ENCODE data around the gene SDC3.
"Not testable (repeated sequence)": the region's sequence is repeated elsewhere in the genome, so short reads cannot be mapped to it uniquely, and the experiment has no call there.

Gene SDC3

GRCh38 chr1:30875197-30875596 lies 33.4 kb downstream of the SDC3 start:
- no peak overlapping the region for H3K4me3 ChIP-seq (ENCODE audit: insufficient read depth, low read depth, low read length)
- H3K27me3 ChIP-seq (ENCODE audit: control insufficient read depth, insufficient read depth, low read length, poor library complexity, severe bottlenecking): no peaks in the 10 kb centered on the region
- 93 to 95% methylated on average over 6 of the region's 6 CpGs for WGBS, 2 experiments
- H3K4me1 ChIP-seq (ENCODE audit: control insufficient read depth, insufficient read depth, low read length): peaks cover 14% of the 10 kb centered on the region
- H3K27ac ChIP-seq (ENCODE audit: insufficient read depth, low read depth, low read length, poor library complexity, severe bottlenecking): no peak overlapping the region
- H3K36me3 ChIP-seq (ENCODE audit: control insufficient read depth, insufficient read depth, low read length): peaks cover 30% of the 10 kb centered on the region
- no peaks in the 10 kb centered on the region for H3K9me3 ChIP-seq (ENCODE audit: control insufficient read depth, low read length)

- no peaks in the 10 kb centered on the region for H3K27me3 ChIP-seq (ENCODE audit: control insufficient read depth, insufficient read depth, low read length, poor library complexity, severe bottlenecking)
- no peaks in the 10 kb centered on the region for H3K9me3 ChIP-seq (ENCODE audit: control insufficient read depth, low read length)
- H3K4me3 ChIP-seq (ENCODE audit: insufficient read depth, low read depth, low read length): no peak overlapping the region
- no peak overlapping the region for H3K27ac ChIP-seq (ENCODE audit: insufficient read depth, low read depth, low read length, poor library complexity, severe bottlenecking)
- peaks cover 4% of the 10 kb centered on the region for H3K4me1 ChIP-seq (ENCODE audit: control insufficient read depth, insufficient read depth, low read length)
- WGBS, 2 experiments: 92 to 97% methylated on average over 11 of the region's 11 CpGs
- peaks cover 30% of the 10 kb centered on the region for H3K36me3 ChIP-seq (ENCODE audit: control insufficient read depth, insufficient read depth, low read length)
Observed at GRCh38 chr1:30874176-30874575, 34.4 kb downstream of the SDC3 start.

- no peaks in the 10 kb centered on the region for H3K4me1 ChIP-seq (ENCODE audit: control insufficient read depth, insufficient read depth, low read length)
- 92 to 95% methylated on average over 4 of the region's 4 CpGs for WGBS, 2 experiments
- H3K9me3 ChIP-seq (ENCODE audit: control insufficient read depth, low read length): no peaks in the 10 kb centered on the region
- peaks cover 30% of the 10 kb centered on the region for H3K36me3 ChIP-seq (ENCODE audit: control insufficient read depth, insufficient read depth, low read length)
- no peak overlapping the region for H3K4me3 ChIP-seq (ENCODE audit: insufficient read depth, low read depth, low read length)
- no peaks in the 10 kb centered on the region for H3K27me3 ChIP-seq (ENCODE audit: control insufficient read depth, insufficient read depth, low read length, poor library complexity, severe bottlenecking)
- no peak overlapping the region for H3K27ac ChIP-seq (ENCODE audit: insufficient read depth, low read depth, low read length, poor library complexity, severe bottlenecking)
Observed at GRCh38 chr1:30872948-30873263, 35.7 kb downstream of the SDC3 start.

GRCh38 chr1:30872033-30872947 lies 36.3 kb downstream of the SDC3 start:
- H3K36me3 ChIP-seq (ENCODE audit: control insufficient read depth, insufficient read depth, low read length): peaks cover 30% of the 10 kb centered on the region
- H3K4me1 ChIP-seq (ENCODE audit: control insufficient read depth, insufficient read depth, low read length): no peaks in the 10 kb centered on the region
- 84% methylated on average over 9 of the region's 9 CpGs for WGBS, 2 experiments
- no peak overlapping the region for H3K4me3 ChIP-seq (ENCODE audit: insufficient read depth, low read depth, low read length)
- H3K27me3 ChIP-seq (ENCODE audit: control insufficient read depth, insufficient read depth, low read length, poor library complexity, severe bottlenecking): no peaks in the 10 kb centered on the region
- H3K9me3 ChIP-seq (ENCODE audit: control insufficient read depth, low read length): no peaks in the 10 kb centered on the region
- H3K27ac ChIP-seq (ENCODE audit: insufficient read depth, low read depth, low read length, poor library complexity, severe bottlenecking): no peak overlapping the region

GRCh38 chr1:30871276-30871871 lies 37.2 kb downstream of the SDC3 start:
- H3K4me3 ChIP-seq (ENCODE audit: insufficient read depth, low read depth, low read length): no peak overlapping the region
- H3K4me1 ChIP-seq (ENCODE audit: control insufficient read depth, insufficient read depth, low read length): no peaks in the 10 kb centered on the region
- no peaks in the 10 kb centered on the region for H3K27me3 ChIP-seq (ENCODE audit: control insufficient read depth, insufficient read depth, low read length, poor library complexity, severe bottlenecking)
- 82% methylated on average over 6 of the region's 6 CpGs for WGBS, 2 experiments
- H3K27ac ChIP-seq (ENCODE audit: insufficient read depth, low read depth, low read length, poor library complexity, severe bottlenecking): no peak overlapping the region
- peaks cover 30% of the 10 kb centered on the region for H3K36me3 ChIP-seq (ENCODE audit: control insufficient read depth, insufficient read depth, low read length)
- H3K9me3 ChIP-seq (ENCODE audit: control insufficient read depth, low read length): no peaks in the 10 kb centered on the region

GRCh38 chr1:30870656-30871055 lies 37.9 kb downstream of the SDC3 start:
- Histone ChIP-seq H3K27me3 (ENCODE audit: control insufficient read depth, insufficient read depth, low read length, poor library complexity, severe bottlenecking) (no peaks in the 10 kb centered on the region), H3K27ac (ENCODE audit: insufficient read depth, low read depth, low read length, poor library complexity, severe bottlenecking) (no peak overlapping the region), H3K9me3 (ENCODE audit: control insufficient read depth, low read length) (no peaks in the 10 kb centered on the region), H3K4me3 (ENCODE audit: insufficient read depth, low read depth, low read length) (no peak overlapping the region), H3K4me1 (ENCODE audit: control insufficient read depth, insufficient read depth, low read length) (peaks cover 2% of the 10 kb centered on the region), H3K36me3 (ENCODE audit: control insufficient read depth, insufficient read depth, low read length) (peaks cover 30% of the 10 kb centered on the region)
- WGBS, 2 experiments: 89 to 91% methylated on average over 4 of the region's 4 CpGs

- no peak overlapping the region for H3K4me3 ChIP-seq (ENCODE audit: insufficient read depth, low read depth, low read length)
- no peaks in the 10 kb centered on the region for H3K9me3 ChIP-seq (ENCODE audit: control insufficient read depth, low read length)
- H3K27ac ChIP-seq (ENCODE audit: insufficient read depth, low read depth, low read length, poor library complexity, severe bottlenecking): no peak overlapping the region
- peaks cover 2% of the 10 kb centered on the region for H3K4me1 ChIP-seq (ENCODE audit: control insufficient read depth, insufficient read depth, low read length)
- 85% methylated on average over 3 of the region's 3 CpGs for WGBS, 2 experiments
- H3K27me3 ChIP-seq (ENCODE audit: control insufficient read depth, insufficient read depth, low read length, poor library complexity, severe bottlenecking): no peaks in the 10 kb centered on the region
- peaks cover 30% of the 10 kb centered on the region for H3K36me3 ChIP-seq (ENCODE audit: control insufficient read depth, insufficient read depth, low read length)
Observed at GRCh38 chr1:30870035-30870434, 38.5 kb downstream of the SDC3 start.

- WGBS, 2 experiments: 93 to 96% methylated on average over 13 of the region's 13 CpGs
- H3K9me3 ChIP-seq (ENCODE audit: control insufficient read depth, low read length): no peaks in the 10 kb centered on the region
Observed at GRCh38 chr1:30868833-30869435, 39.6 kb downstream of the SDC3 start.

GRCh38 chr1:30868057-30868456 lies 40.5 kb downstream of the SDC3 start:
- peaks cover 11% of the 10 kb centered on the region for H3K36me3 ChIP-seq (ENCODE audit: control insufficient read depth, insufficient read depth, low read length)
- not testable (repeated sequence) for H3K27me3 ChIP-seq (ENCODE audit: control insufficient read depth, insufficient read depth, low read length, poor library complexity, severe bottlenecking); H3K4me3 ChIP-seq (ENCODE audit: insufficient read depth, low read depth, low read length); H3K9me3 ChIP-seq (ENCODE audit: control insufficient read depth, low read length); H3K27ac ChIP-seq (ENCODE audit: insufficient read depth, low read depth, low read length, poor library complexity, severe bottlenecking); H3K4me1 ChIP-seq (ENCODE audit: control insufficient read depth, insufficient read depth, low read length)
- WGBS, 2 experiments: 91 to 92% methylated on average over 4 of the region's 4 CpGs

More at GRCh38 chr1:30868833-30869435, 39.6 kb downstream of the SDC3 start:
- H3K4me3 ChIP-seq (ENCODE audit: insufficient read depth, low read depth, low read length): no peak overlapping the region
- H3K27me3 ChIP-seq (ENCODE audit: control insufficient read depth, insufficient read depth, low read length, poor library complexity, severe bottlenecking): no peaks in the 10 kb centered on the region
- H3K4me1 ChIP-seq (ENCODE audit: control insufficient read depth, insufficient read depth, low read length): peaks cover 2% of the 10 kb centered on the region
- H3K36me3 ChIP-seq (ENCODE audit: control insufficient read depth, insufficient read depth, low read length): peaks cover 20% of the 10 kb centered on the region
- H3K27ac ChIP-seq (ENCODE audit: insufficient read depth, low read depth, low read length, poor library complexity, severe bottlenecking): no peak overlapping the region

GRCh38 chr1:30867537-30867936 lies 41.0 kb downstream of the SDC3 start:
- 81 to 88% methylated on average over 3 to 4 of the region's 4 CpGs for WGBS, 2 experiments
- Histone ChIP-seq H3K9me3 (ENCODE audit: control insufficient read depth, low read length) (no peaks in the 10 kb centered on the region), H3K4me1 (ENCODE audit: control insufficient read depth, insufficient read depth, low read length) (peaks cover 2% of the 10 kb centered on the region), H3K4me3 (ENCODE audit: insufficient read depth, low read depth, low read length) (no peak overlapping the region), H3K36me3 (ENCODE audit: control insufficient read depth, insufficient read depth, low read length) (peaks cover 6% of the 10 kb centered on the region), H3K27ac (ENCODE audit: insufficient read depth, low read depth, low read length, poor library complexity, severe bottlenecking) (no peak overlapping the region), H3K27me3 (ENCODE audit: control insufficient read depth, insufficient read depth, low read length, poor library complexity, severe bottlenecking) (no peaks in the 10 kb centered on the region)

All from ectodermal cell (in vitro differentiated cells).